Measurements from ENCODE around the gene ITIH3. TPM values are rescaled to one million over a fixed set of nuclear protein-coding genes. Genes with fewer than 3 reads are reported as not detected.

Gene ITIH3
- total RNA-seq, 1 donor from 2014 or later, result not detected

DNA sequence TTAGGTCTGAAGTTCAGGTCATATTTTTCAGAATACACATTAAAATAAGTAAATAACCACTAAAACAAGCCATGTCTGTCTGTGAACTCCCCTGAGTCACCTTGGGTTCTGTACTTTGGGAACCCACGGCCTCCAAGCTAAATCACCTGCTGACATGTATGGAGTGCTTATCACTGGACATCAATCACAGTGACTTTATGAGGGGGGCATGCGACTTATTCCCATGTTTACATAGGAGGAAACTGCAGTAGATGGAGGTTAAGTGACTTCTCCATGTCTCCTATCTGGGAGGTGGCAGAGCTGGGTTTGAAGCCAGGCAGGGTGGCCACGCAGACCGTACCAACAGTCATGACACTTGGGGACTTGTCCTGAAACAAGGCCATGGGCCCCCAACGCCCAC, 27.8 kb downstream of the ITIH3 start:
- peaks cover 10% of the 10 kb centered on the region for H3K4me1 ChIP-seq
- no peak overlapping the region for H3K4me3 ChIP-seq
- no peak overlapping the region for H3K4me3 Mint-ChIP-seq
- no peaks in the 10 kb centered on the region for H3K36me3 Mint-ChIP-seq
- TF ChIP-seq, protein P1, sequence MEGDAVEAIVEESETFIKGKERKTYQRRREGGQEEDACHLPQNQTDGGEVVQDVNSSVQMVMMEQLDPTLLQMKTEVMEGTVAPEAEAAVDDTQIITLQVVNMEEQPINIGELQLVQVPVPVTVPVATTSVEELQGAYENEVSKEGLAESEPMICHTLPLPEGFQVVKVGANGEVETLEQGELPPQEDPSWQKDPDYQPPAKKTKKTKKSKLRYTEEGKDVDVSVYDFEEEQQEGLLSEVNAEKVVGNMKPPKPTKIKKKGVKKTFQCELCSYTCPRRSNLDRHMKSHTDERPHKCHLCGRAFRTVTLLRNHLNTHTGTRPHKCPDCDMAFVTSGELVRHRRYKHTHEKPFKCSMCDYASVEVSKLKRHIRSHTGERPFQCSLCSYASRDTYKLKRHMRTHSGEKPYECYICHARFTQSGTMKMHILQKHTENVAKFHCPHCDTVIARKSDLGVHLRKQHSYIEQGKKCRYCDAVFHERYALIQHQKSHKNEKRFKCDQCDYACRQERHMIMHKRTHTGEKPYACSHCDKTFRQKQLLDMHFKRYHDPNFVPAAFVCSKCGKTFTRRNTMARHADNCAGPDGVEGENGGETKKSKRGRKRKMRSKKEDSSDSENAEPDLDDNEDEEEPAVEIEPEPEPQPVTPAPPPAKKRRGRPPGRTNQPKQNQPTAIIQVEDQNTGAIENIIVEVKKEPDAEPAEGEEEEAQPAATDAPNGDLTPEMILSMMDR (IDR thresholded peaks at IDR 0.05), result no peak
- no peak for TF ChIP-seq EZH2 (IDR thresholded peaks at IDR 0.05)
- no peak for TF ChIP-seq EZH2phosphoT487 (IDR thresholded peaks at IDR 0.05)
- H3K9me3 Mint-ChIP-seq, result no peaks in the 10 kb centered on the region
- no peaks in the 10 kb centered on the region for H3K79me2 ChIP-seq (ENCODE audit: low read depth)
- H3F3A ChIP-seq (ENCODE audit: low read depth), result peaks cover 4% of the 10 kb centered on the region
- no peak overlapping the region for H2AFZ ChIP-seq (replicated peaks)
- H3K27ac ChIP-seq, result no peak overlapping the region
- H3K9ac ChIP-seq, result no peak overlapping the region
- no peak for DNase-seq (ENCODE audit: low spot score)
- no peaks in the 10 kb centered on the region for H4K20me1 ChIP-seq (ENCODE audit: low read depth)
- no peak overlapping the region for H3K4me2 ChIP-seq
- H3K27me3 ChIP-seq, result no peaks in the 10 kb centered on the region
- H3K9me3 ChIP-seq (ENCODE audit: low read depth), result no peaks in the 10 kb centered on the region
- H3K36me3 ChIP-seq, result no peaks in the 10 kb centered on the region
- no peak overlapping the region for H3K27ac Mint-ChIP-seq
- H3K27me3 Mint-ChIP-seq (ENCODE audit: insufficient read depth, low read depth), result peaks cover 11% of the 10 kb centered on the region
- H3K4me1 Mint-ChIP-seq, result peaks cover 17% of the 10 kb centered on the region

DNA sequence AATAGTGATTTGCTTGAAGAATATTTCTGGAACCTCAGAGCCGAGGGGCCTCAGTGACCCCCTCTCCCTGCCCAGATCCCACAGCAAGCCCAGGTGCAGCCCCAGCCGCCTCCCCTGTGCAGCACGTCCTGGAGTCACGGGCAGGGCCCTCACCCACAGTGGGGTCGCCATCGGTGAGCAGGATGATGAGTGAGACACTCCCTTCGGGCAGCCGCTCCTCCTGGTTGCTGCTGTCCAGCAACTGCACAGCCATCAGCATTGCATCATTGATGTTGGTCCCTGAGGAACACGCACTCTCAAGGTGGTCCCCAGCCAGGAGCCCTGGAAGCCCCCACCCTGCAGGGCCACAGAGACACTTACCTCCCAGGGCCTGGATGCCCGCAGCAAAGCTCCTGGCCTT, 29.4 kb downstream of the ITIH3 start:
- Histone ChIP-seq H3F3A (ENCODE audit: low read depth) (peaks cover 4% of the 10 kb centered on the region), H4K20me1 (ENCODE audit: low read depth) (no peaks in the 10 kb centered on the region), H3K9me3 (ENCODE audit: low read depth) (no peaks in the 10 kb centered on the region), H2AFZ (replicated peaks) (no peak overlapping the region), H3K27me3 (no peaks in the 10 kb centered on the region), H3K9ac (no peak overlapping the region), H3K4me2 (no peak overlapping the region), H3K36me3 (no peaks in the 10 kb centered on the region), H3K4me1 (peaks cover 10% of the 10 kb centered on the region), H3K4me3 (no peak overlapping the region), H3K27ac (no peak overlapping the region), H3K79me2 (ENCODE audit: low read depth) (no peaks in the 10 kb centered on the region)
- no peak overlapping the region for H3K4me3 Mint-ChIP-seq
- TF ChIP-seq EZH2phosphoT487 (IDR thresholded peaks at IDR 0.05) (no peak), EZH2 (IDR thresholded peaks at IDR 0.05) (no peak)
- TF ChIP-seq, protein P1 (IDR thresholded peaks at IDR 0.05), result no peak
- peaks cover 16% of the 10 kb centered on the region for H3K27me3 Mint-ChIP-seq (ENCODE audit: insufficient read depth, low read depth)
- DNase-seq (ENCODE audit: low spot score), result no peak
- H3K27ac Mint-ChIP-seq, result no peak overlapping the region
- no peaks in the 10 kb centered on the region for H3K9me3 Mint-ChIP-seq
- peaks cover 13% of the 10 kb centered on the region for H3K4me1 Mint-ChIP-seq
- H3K36me3 Mint-ChIP-seq, result no peaks in the 10 kb centered on the region

DNA sequence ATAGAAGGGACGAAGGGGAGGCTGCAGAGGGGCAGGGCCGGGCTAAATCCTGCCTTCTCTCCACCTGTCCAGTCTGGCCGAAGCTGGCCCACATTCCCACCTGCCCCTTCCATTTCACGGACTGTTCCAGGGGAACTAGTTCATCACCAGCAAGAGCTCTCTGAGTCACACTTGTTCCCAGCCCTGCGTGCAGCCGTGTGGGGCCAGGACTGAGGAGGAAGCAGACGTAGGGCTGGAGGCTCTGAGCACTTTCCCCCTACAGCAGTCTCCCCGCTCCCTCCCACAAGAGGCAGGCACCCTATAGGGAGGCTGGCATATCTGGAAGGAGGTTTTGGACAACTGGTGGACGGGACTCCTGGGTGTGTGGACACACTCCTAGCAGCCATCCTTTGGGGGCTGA, 32.8 kb downstream of the ITIH3 start:
- Histone ChIP-seq H3F3A (ENCODE audit: low read depth) (no peaks in the 10 kb centered on the region), H3K36me3 (no peaks in the 10 kb centered on the region)
- H3K9me3 Mint-ChIP-seq, result no peaks in the 10 kb centered on the region

More for the DNA sequence above, 32.8 kb downstream of the ITIH3 start:
- no peak overlapping the region for H3K27ac Mint-ChIP-seq
- no peak for DNase-seq (ENCODE audit: low spot score)
- H3K36me3 Mint-ChIP-seq, result peaks cover 2% of the 10 kb centered on the region
- Histone ChIP-seq H3K4me2 (no peak overlapping the region), H3K27me3 (no peaks in the 10 kb centered on the region), H3K79me2 (ENCODE audit: low read depth) (no peaks in the 10 kb centered on the region), H3K4me3 (no peak overlapping the region), H4K20me1 (ENCODE audit: low read depth) (no peaks in the 10 kb centered on the region), H2AFZ (replicated peaks) (no peak overlapping the region), H3K4me1 (peaks cover 3% of the 10 kb centered on the region), H3K9ac (no peak overlapping the region), H3K27ac (no peak overlapping the region), H3K9me3 (ENCODE audit: low read depth) (no peaks in the 10 kb centered on the region)
- H3K4me3 Mint-ChIP-seq, result peak overlapping the region; percentile 35
- TF ChIP-seq EZH2phosphoT487 (IDR thresholded peaks at IDR 0.05) (no peak), EZH2 (IDR thresholded peaks at IDR 0.05) (no peak)
- TF ChIP-seq, protein P1 (IDR thresholded peaks at IDR 0.05), result no peak
- peaks cover 16% of the 10 kb centered on the region for H3K27me3 Mint-ChIP-seq (ENCODE audit: insufficient read depth, low read depth)
- peaks cover 3% of the 10 kb centered on the region for H3K4me1 Mint-ChIP-seq

All from neural progenitor cell (in vitro differentiated cells).